Sciatic nerve (tissue), 2 donors: ENCODE data around the gene GKN2. TPM values are rescaled to one million over a fixed set of nuclear protein-coding genes. Genes with fewer than 3 reads are reported as not detected.
"Not testable (repeated sequence)": the region's sequence is repeated elsewhere in the genome, so short reads cannot be mapped to it uniquely, and the experiment has no call there.

ENCODE experiments used
- ATAC-seq: fragments of 200-7000 bp; cut with Tn5 transposase; one replicate; pipeline ENCODE4 v1.9.1; 2020; ENCODE audit warnings: mild to moderate bottlenecking, moderate library complexity
- DNase-seq: peaks from one replicate; pipeline ENCODE4 v3.0.0-alpha.2; 2020; ENCODE audit warnings: low spot score
- intact Hi-C: fragments of 100-400 bp; cut with DNase I; formaldehyde crosslinking; loops from one replicate; pipeline ENCODE4 v1.14.2; 2022
- total RNA-seq: library from RNA; stranded (reverse); fragmentation: NEBNext Ultra II Directional; extraction: Animal tissue kit (Norgen Biotek cat#: 25700); gene quantifications from one replicate; pipeline ENCODE4 v1.2.1, GENCODE V29; 2021
- donor health status: DM: no; HTN: no; CAD: no.
- donor health status: DM: no; HTN: no; CAD: no.

The GKN2 gene
- total RNA-seq, 1 donor from 2014 or later: not detected

DNA sequence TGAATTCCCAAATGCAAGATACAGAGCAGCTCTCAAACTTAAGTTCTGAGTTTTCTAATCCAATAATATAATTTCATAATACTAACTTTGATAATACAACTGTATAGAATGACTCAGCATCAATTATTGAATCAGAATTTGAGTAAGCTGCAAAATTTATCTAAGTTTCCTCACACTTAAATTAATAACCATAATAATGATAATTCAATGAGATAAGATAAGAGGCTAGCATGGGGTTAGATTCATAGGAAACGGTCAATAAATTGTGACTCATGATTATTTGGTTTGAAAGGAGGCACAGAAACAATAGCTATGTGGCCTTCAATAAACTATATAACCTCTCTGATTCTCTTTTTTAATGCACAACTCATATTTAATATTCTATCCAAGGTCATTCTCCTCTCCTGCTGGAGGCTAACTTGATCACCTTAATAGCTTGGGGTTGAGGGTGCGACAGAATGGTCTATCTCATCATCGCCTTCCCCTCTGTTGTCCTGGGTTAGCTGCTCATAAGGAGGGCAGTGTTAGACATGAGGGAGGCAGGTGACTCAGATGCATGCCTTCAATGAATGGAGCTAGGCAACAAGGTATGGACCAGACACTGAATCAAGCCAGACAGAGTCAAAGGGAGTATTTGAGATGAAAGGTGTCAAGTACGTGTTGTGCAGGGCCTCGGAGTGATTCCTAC, 45.3 kb downstream of the GKN2 start:
- no peak for ATAC-seq
- intact Hi-C loops: loop anchor here (5.0 kb wide), 1 partner anchor 155 kb away; no protein-coding TSS in a partner anchor
- no peak for DNase-seq

DNA sequence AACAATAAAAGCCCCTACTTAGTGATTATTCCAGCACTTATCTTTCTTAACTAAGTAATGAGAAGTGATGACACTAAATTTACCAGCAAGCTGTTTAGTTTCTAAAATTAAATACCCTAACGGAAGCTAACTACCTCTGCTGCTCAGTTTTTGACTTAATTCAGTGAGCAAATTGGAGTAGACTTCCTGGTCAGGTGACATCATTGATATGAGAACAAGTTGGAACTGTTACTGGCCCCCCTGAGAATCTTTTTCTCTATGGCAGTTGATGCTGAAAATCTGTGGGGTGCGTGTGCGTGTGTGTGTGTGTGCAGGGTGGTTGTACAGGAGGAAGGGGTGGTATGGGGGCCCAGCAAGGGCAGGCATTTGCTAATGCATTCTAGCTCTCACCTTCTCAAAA, 46.0 kb downstream of the GKN2 start:
- intact Hi-C loops: loop anchor here (5.0 kb wide), 1 partner anchor 154 kb away; no protein-coding TSS in a partner anchor
- ATAC-seq (no peak), DNase-seq (no peak)

DNA sequence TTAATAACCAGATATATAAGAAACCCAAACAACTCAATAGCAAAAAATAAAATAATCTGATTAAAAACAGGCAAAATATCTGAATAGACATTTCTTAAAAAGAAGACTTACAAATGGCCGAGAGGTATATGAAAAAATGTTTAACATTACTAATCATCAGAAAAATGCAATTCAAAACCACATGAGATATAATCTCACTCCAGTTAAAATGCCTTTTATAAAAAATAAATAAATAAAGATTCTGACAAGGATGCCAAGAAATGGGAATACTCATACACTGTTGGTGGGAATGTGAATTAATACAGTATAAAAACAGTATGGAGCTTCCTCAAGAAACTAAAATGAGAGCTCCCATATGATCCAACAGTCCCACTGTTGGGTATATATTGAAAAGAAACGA, 47.6 kb downstream of the GKN2 start:
- no peak for DNase-seq
- intact Hi-C loops: loop anchor here (5.0 kb wide), 1 partner anchor 153 kb away; no protein-coding TSS in a partner anchor
- no peak for ATAC-seq

DNA sequence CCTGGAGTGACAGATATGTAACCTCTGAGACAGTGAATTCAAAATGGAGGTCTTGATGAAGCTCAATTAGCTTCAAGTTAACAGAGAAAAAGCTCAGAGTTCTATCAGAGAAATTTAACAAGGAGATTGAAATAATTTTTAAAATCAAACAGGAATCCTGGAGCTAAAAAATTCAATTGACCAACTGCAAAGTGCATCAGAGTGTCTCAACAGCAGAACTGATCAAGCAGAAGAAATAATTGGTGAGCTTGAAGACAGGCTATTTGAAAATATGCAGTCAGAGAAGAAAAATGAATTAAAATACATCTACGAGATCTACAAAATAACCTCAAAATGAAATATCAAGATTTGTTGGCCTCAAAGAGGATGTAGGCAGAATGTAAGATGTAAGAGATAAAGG, 51.1 kb downstream of the GKN2 start:
- intact Hi-C loops: no loop called here
- no peak for ATAC-seq

DNA sequence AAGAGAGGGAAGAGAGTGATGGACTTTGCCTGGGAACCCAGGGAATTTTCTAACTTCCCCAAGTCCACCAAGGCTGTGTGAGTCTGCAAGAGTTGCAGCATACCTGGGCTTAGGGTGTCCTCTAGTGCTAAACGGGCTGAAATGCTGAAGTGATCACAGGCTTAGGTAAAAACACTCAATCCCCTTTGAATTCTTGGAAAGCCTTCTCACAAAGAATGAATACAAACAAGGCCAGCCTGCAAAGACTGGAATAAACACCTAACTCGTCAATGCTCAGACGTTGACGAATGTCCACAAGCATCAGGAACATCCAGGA, 51.5 kb downstream of the GKN2 start:
- intact Hi-C loops: no loop called here
- ATAC-seq (no peak), DNase-seq (no peak)

More for the DNA sequence above, 51.1 kb downstream of the GKN2 start:
- DNase-seq: no peak

DNA sequence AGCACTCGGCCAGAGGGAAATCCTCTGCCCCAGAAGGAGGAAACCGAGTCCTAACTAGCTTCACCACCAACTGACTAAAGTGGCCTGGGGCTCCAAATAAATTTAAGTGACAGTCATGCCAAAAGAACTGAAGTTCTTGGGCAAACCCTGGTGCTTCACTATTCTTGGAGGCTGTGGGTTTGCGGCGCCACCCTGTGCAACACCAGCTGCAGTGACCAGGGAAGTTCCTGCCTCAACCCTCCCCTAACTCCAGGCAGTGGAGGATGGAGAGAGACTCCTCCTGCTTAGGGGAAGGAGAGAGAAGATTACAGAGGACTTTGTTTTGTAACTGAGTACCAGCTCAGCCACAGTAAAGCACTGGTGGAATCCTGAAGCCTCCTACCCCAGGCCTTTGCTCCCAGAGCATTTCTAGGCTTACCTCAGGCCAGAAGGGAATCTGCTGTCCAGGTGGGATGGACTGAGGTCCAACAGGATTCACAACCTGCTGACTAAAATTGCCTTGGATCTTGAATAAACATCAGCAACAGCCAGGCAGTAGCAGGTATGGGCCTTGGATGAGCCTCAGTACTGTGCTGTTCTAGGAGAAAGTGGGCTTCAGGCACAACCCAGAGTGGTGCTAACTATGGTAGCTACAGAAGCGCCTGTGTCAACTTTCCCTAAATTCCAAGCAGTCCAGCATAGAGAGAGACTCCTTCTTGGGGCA, 52.0 kb downstream of the GKN2 start:
- DNase-seq (no peak), ATAC-seq (no peak)
- intact Hi-C loops: no loop called here

DNA sequence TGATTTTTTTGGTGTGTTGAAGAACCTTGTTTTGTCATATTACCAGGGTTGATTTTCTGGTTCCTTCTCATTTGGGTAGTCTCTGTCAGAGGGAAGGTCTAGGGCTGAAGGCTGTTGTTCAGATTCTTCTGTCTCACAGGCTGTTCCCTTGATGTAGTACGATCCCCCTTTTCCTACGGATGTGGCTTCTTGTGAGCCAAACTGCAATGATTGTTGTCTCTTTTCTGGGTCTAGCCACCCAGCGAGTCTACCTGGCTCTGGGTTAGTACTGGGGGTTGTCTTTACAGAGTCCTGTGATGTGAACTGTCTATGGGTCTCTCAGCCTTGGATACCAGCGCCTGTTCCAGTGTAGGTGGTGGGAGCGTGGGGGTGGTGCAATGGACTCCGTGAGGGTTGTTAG, 56.7 kb downstream of the GKN2 start:
- ATAC-seq, DNase-seq, intact Hi-C loops: not testable (repeated sequence)

Other genes with a start within 250 kb of the GKN2 start
- gene ARHGAP25, start 218.1 kb downstream of the GKN2 start, total RNA-seq: 21.6 TPM
- gene BMP10, start 81.5 kb downstream of the GKN2 start, total RNA-seq: not detected
- not detected for gene GKN1, start 21.7 kb upstream of the GKN2 start, total RNA-seq
- gene ANTXR1, start 60.3 kb upstream of the GKN2 start, total RNA-seq: 89.9 TPM